Measurements from ENCODE around the gene GPR148.

GRCh38 chr2:130728549-130729316 is at the start of gene GPR148:
- TF ChIP-seq CTCF (IDR thresholded peaks at IDR 0.05) (no peak), POLR2AphosphoS5 (IDR thresholded peaks at IDR 0.05) (no peak), POLR2A (IDR thresholded peaks at IDR 0.05; ENCODE audit: low read depth) (no peak)
